K562 (cell line): Measurements from ENCODE around the gene CPED1. TPM values are rescaled to one million over a fixed set of nuclear protein-coding genes. Genes with fewer than 3 reads are reported as not detected.

Source experiments
- ATAC-seq: fragments of 200-7000 bp; cut with Tn5 transposase; 3 replicates; pipeline ENCODE4 v1.9.1; 2020; ENCODE audit warnings: moderate library complexity
- BruUV-seq: library from RNA; stranded (reverse); fragments of 400-500 nt; replicated peaks from 2 replicates; lab custom pipeline; 2021; lab: Mats Ljungman, UMichigan
- CTCF ChIA-PET: fragments of 300-600 bp; formaldehyde crosslinking; extraction: SDS; loops from one replicate; lab custom pipeline; 2021; ENCODE audit warnings: low intra/inter-chr PET ratio; lab: Yijun Ruan, JAX
- POLR2A ChIA-PET: fragments of 300-600, 350-650 bp; sonication (Branson Sonifier 250); formaldehyde crosslinking; extraction: SDS; loops from one replicate; lab custom pipeline; 2021; ENCODE audit warnings: antibody characterized with exemption, inconsistent platforms; lab: Yijun Ruan, JAX
- DNase-seq, 4 experiments: peaks; one replicate each; pipeline versions ENCODE4 v3.0.0 to v3.0.0-alpha.2; 2011 to 2018; ENCODE audit warnings: low spot score in 3 of 4, mixed read lengths in 3 of 4; ENCODE audit errors: extremely low read depth in 1 of 4
- FAIRE-seq: peaks from 2 replicates; lab custom pipeline; 2011; peaks lifted over from hg19 to GRCh38; lab: Jason Lieb, UNC
- H2AFZ ChIP-seq: 2 replicates; pipeline ENCODE4 v1.6.0; 2011; ENCODE audit warnings: low read depth, low read length, control low read depth, inconsistent platforms
- H3K27ac ChIP-seq: fragments of 200-600 bp; 3 replicates; pipeline ENCODE4 v1.8.0; 2011; ENCODE audit warnings: low read depth, mild to moderate bottlenecking, control low read depth, inconsistent platforms, low read length, moderate library complexity, mixed read lengths; ENCODE audit errors: extremely low read depth
- H3K27me3 ChIP-seq, 2 experiments: fragments of 300-600 bp in 1 of 2; 2 replicates in 1 of 2; 3 replicates in 1 of 2; pipeline versions ENCODE4 v1.6.0 to v1.8.0; 2011; ENCODE audit warnings: inconsistent platforms in 2 of 2, low read length in 2 of 2, mild to moderate bottlenecking in 1 of 2, mixed read lengths in 1 of 2, moderate library complexity in 1 of 2; ENCODE audit not compliant: control insufficient read depth in 2 of 2, insufficient read depth in 2 of 2
- H3K36me3 ChIP-seq: fragments of 300-600 bp; 3 replicates; pipeline ENCODE4 v1.8.0; 2011; ENCODE audit warnings: mild to moderate bottlenecking, low read length, inconsistent platforms; ENCODE audit not compliant: control insufficient read depth, insufficient read depth
- H3K4me1 ChIP-seq, 2 experiments: fragments of 200-600 bp in 1 of 2; replicated peaks in 1 of 2; 2 replicates in 1 of 2; 3 replicates in 1 of 2; pipeline versions ENCODE4 v1.5.1 to v1.8.0; 2011; ENCODE audit warnings: inconsistent platforms in 2 of 2, low read length in 2 of 2, mild to moderate bottlenecking in 1 of 2, mixed read lengths in 1 of 2, moderate library complexity in 1 of 2; ENCODE audit not compliant: control insufficient read depth in 2 of 2, insufficient read depth in 2 of 2
- H3K4me2 ChIP-seq: 2 replicates; pipeline ENCODE4 v1.6.1; 2011; ENCODE audit warnings: low read length, control low read depth, inconsistent platforms, mixed read lengths; ENCODE audit not compliant: insufficient read depth
- H3K4me3 ChIP-seq: fragments of 200-600 bp; sonication (generic), shearing (Covaris generic); 2 replicates; pipeline ENCODE4 v1.5.1; 2016; ENCODE audit warnings: control low read depth, inconsistent platforms
- H3K79me2 ChIP-seq: fragments of 200-600 bp; 3 replicates; pipeline ENCODE4 v1.8.0; 2011; ENCODE audit warnings: low read length, inconsistent platforms; ENCODE audit not compliant: control insufficient read depth, insufficient read depth
- H3K9ac ChIP-seq, 2 experiments: 2 replicates each; pipeline versions ENCODE4 v1.6.0 to v1.6.1; 2011; ENCODE audit warnings: low read depth in 2 of 2, low read length in 2 of 2, control low read depth in 1 of 2, inconsistent platforms in 1 of 2, mild to moderate bottlenecking in 1 of 2, mixed read lengths in 1 of 2; ENCODE audit not compliant: insufficient read depth in 1 of 2
- H3K9me1 ChIP-seq: one replicate; pipeline ENCODE4 v1.6.0; 2011; ENCODE audit warnings: inconsistent platforms, mild to moderate bottlenecking, low read length, moderate library complexity; ENCODE audit not compliant: control insufficient read depth, insufficient read depth
- H3K9me3 ChIP-seq: replicated peaks from 2 replicates; pipeline ENCODE4 v1.5.1; 2011; ENCODE audit warnings: low read depth, low read length, inconsistent platforms; ENCODE audit not compliant: control insufficient read depth, insufficient read depth
- H4K20me1 ChIP-seq: replicated peaks from 2 replicates; pipeline ENCODE4 v1.6.1; 2011; ENCODE audit warnings: low read length, inconsistent platforms, mixed read lengths; ENCODE audit not compliant: control insufficient read depth, insufficient read depth
- FOSL1 ChIP-seq: fragments of 200-800 bp; sonication (Bioruptor generic); conservative IDR thresholded peaks from 2 replicates; pipeline ENCODE4 v1.6.1; 2016; ENCODE audit warnings: missing genetic modification characterization, missing compliant biosample characterization
- HMGN3 ChIP-seq: IDR thresholded peaks from 2 replicates; pipeline ENCODE4 v1.6.1; 2011; ENCODE audit warnings: borderline replicate concordance, low read depth, mild to moderate bottlenecking, mixed read lengths, low read length; ENCODE audit not compliant: insufficient read length; ENCODE audit errors: extremely low read depth
- KLF6 ChIP-seq: fragments of 250-450 bp; sonication (Bioruptor Pico); IDR thresholded peaks from 2 replicates; pipeline ENCODE4 v1.4.0; 2020; ENCODE audit warnings: mild to moderate bottlenecking, moderate library complexity, borderline replicate concordance
- POLR2AphosphoS5 ChIP-seq: IDR thresholded peaks from 2 replicates; pipeline ENCODE4 v1.6.1; 2011; ENCODE audit warnings: mild to moderate bottlenecking, low read depth, low read length, moderate library complexity; ENCODE audit not compliant: control insufficient read depth, insufficient read depth
- RERE ChIP-seq: sonication (generic); formaldehyde crosslinking; IDR thresholded peaks from 2 replicates; pipeline ENCODE4 v1.8.0; 2023; ENCODE audit warnings: missing genetic modification reagents, mild to moderate bottlenecking, borderline replicate concordance
- SREBF2 ChIP-seq: sonication (generic); formaldehyde crosslinking; IDR thresholded peaks from 2 replicates; pipeline ENCODE4 v1.4.0; 2020; ENCODE audit warnings: mild to moderate bottlenecking, missing genetic modification reagents
- USF1 ChIP-seq: sonication (generic); formaldehyde crosslinking; IDR thresholded peaks from 2 replicates; pipeline ENCODE4 v1.9.0; 2022; ENCODE audit warnings: mild to moderate bottlenecking, missing genetic modification reagents
- WGBS: fragments of 100-300 bp; shearing (Covaris generic); methylation state at CpG from one replicate; pipeline ENCODE4 v1.1.6; 2016; ENCODE audit warnings: low coverage, mixed read lengths; ENCODE audit not compliant: insufficient coverage; ENCODE audit errors: missing lambda C conversion rate; 5-methylcytosine and 5-hydroxymethylcytosine counted together
- in situ Hi-C: fragments of 300-500 bp; cut with MboI; formaldehyde crosslinking; loops from 4 replicates; pipeline ENCODE4 v1.15.0; 2018; ENCODE audit warnings: inconsistent platforms, mixed read lengths
- intact Hi-C: fragments of 100-400 bp; cut with micrococcal nuclease; formaldehyde crosslinking; loops from 2 replicates; pipeline ENCODE4 v1.14.2; 2022
- polyA plus RNA-seq, 8 experiments: library from polyadenylated mRNA; depleted of rRNA in 4 of 8; stranded (reverse) in 5 of 8; unstranded in 3 of 8; fragments of >200 nt; fragmentation: Nextera tagmentation in 2 of 8; fragmentation: Illumina TruSeq in 1 of 8; extraction: Ambion mirVana in 2 of 8; extraction: Trizol in 1 of 8; gene quantifications; 2 replicates each; pipeline versions ENCODE4 v1.2.1 to v1.2.3, GENCODE V29; 2011 to 2014; ENCODE audit warnings: inconsistent platforms in 1 of 8, missing spikeins in 1 of 8
- total RNA-seq, 7 experiments: library from RNA; depleted of rRNA in 6 of 7; stranded (reverse); fragments of >200 nt in 6 of 7; fragmentation: Illumina TruSeq in 2 of 7; extraction: Trizol in 2 of 7; gene quantifications; 2 replicates each; pipeline versions ENCODE4 v1.2.1 to v1.2.3, GENCODE V29; 2011 to 2021; ENCODE audit warnings: low replicate concordance in 1 of 7
- TF ChIP-seq, protein P1 (sequence below): fragments of 450-650 bp; formaldehyde crosslinking; IDR thresholded peaks from 2 replicates; pipeline ENCODE4 v1.4.0; 2020; ENCODE audit warnings: mild to moderate bottlenecking

The CPED1 gene
- total and polyA plus RNA-seq, 9 of the 15 experiments (the other 6 are each of a cell fraction or from before 2014, with no cell fraction given), result 195 to 393 (median 290) TPM

DNA sequence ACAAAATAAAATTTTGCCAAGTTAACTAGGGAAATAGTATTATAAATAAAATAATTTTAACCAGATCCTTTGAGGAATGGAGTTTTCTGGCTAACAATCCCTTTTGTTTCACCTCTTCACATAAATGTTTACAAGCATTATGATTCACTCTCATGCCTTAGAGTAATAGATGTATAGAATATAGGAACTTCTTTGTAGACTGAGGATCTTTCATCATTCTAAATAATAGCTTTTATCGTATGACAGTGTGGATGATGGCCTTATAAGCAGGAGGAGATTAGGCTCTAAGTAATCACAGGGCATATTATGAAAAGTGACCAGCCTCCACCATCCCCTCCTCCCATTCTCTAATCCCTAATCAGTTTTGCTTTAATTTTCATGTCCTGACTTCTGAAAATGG, 24.4 kb upstream of the CPED1 start:
- H2AFZ ChIP-seq, result no peak overlapping the region
- POLR2A ChIA-PET, result interaction anchor here (1.4 to 2.9 kb wide), 2 partner anchors 13 to 144 kb away, joined by 3 to 10 read pairs; partner anchors contain the start of gene ING3
- H3K27me3 ChIP-seq, result no peaks in the 10 kb centered on the region
- DNase-seq (no peak), ATAC-seq (no peak), FAIRE-seq (no peak)
- H3K9me3 ChIP-seq, result no peaks in the 10 kb centered on the region
- no peaks in the 10 kb centered on the region for H4K20me1 ChIP-seq
- H3K27ac ChIP-seq, result no peak overlapping the region
- H3K79me2 ChIP-seq, result peaks cover 10% of the 10 kb centered on the region
- CTCF ChIA-PET, result no interaction called here
- in situ Hi-C loops (no loop called here), intact Hi-C loops (no loop called here)
- TF ChIP-seq POLR2AphosphoS5 (no peak), FOSL1 (tag) (no peak), HMGN3 (no peak), KLF6 (CRISPR knock-in tag) (no peak), SREBF2 (CRISPR knock-in tag) (no peak), USF1 (CRISPR knock-in tag) (no peak), RERE (no peak)
- TF ChIP-seq, protein P1, sequence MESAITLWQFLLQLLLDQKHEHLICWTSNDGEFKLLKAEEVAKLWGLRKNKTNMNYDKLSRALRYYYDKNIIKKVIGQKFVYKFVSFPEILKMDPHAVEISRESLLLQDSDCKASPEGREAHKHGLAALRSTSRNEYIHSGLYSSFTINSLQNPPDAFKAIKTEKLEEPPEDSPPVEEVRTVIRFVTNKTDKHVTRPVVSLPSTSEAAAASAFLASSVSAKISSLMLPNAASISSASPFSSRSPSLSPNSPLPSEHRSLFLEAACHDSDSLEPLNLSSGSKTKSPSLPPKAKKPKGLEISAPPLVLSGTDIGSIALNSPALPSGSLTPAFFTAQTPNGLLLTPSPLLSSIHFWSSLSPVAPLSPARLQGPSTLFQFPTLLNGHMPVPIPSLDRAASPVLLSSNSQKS (CRISPR knock-in tag), result no peak
- no TSS peak for BruUV-seq
- peaks cover 55% of the 10 kb centered on the region for H3K36me3 ChIP-seq
- no peak overlapping the region for H3K4me2 ChIP-seq
- no peak overlapping the region for H3K9ac ChIP-seq
- H3K9me1 ChIP-seq, result no peaks in the 10 kb centered on the region
- H3K4me3 ChIP-seq, result no peak overlapping the region
- 100% methylated on average over 1 of the region's 1 CpG for WGBS
- H3K4me1 ChIP-seq, result no peaks in the 10 kb centered on the region
